GDM1 (cell line): Measurements from ENCODE around the gene EFCAB6.

Experiments used
- DNase-seq: peaks from one replicate; lab custom pipeline; 2025; lab: John Stamatoyannopoulos, UW

The EFCAB6 gene

DNA sequence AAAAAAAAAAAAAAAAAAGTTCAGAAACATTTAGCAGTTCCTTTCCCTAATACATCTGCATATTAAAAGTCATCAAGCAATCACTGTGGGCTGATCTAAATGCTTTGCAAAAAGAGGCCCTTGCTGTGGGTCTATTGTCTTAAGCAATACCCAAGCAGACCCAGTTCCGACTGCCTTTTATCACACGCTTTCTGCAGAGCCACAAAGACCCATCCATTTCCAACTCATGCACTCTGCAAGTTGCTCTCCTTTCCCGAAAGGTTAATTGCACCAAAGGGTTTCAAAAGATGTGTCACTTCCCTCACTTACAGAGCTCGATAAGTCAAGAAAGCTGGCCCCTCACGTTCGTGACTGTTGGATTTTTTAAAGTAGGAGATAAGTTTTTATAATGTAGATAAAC, 261.4 kb downstream of the EFCAB6 start:
- DNase-seq, result no peak

DNA sequence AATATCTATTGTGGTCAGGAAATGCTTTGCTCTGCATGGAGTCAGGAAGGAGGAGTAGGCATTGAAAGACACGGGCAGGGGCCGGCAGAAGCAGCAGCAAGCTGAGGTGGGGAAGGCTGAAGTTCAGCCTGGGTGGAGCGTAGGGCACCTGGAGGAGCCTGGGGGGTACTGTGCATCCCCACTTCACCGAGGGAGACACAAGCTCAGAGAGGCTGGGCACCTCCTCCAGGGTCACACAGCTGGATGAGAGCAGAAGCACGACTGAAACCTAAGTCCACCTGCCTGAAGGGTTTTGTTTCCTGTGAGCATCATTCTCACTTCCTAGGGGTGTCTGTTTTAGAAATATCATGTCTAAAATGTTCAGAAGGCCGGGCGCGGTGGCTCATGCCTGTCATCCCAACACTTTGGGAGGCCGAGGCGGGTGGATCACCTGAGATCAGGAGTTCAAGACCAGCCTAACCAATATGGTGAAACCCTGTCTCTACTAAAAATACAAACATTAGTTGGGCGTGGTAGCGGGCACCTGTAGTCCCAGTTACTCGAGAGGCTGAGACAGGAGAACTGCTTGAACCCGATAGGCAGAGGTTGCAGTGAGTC, 262.0 kb downstream of the EFCAB6 start:
- DNase-seq, result no peak

DNA sequence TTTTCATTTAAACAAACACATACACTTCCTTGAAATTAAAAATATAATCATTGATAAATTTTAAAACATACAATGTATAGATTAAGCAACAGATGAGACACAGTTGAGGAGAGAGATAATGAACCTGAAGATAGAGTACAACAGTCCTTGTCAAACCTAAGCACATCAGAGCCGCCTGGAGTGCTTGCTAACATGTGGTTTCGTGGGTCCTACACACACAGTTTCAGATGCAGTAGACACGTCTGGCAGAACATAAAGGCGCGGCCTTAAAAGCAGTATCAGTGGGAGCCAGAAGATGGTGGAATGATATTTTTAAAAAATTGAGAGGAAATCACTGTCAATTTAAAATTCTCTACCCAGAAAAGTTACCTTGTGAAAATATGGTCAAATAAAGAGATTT, 265.9 kb downstream of the EFCAB6 start:
- no peak for DNase-seq

DNA sequence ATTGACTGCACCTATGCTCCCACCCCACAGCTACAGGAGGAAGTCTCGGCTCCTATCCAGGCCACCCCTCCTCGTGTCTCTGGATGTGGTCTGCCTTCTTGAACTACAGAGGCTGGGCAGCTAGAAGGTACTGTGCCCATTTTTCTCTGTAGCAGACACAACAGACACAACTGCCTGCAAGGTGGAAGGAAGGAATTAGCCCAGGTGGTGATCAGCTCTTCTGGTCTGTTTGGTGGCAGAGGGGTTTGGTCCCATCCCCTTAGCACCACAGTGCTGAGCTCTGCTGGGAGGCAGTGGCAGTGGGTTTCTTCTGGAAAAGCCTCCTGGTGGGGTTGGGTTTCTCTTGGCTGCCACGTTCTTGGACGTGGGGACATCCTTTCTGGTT, 267.8 kb downstream of the EFCAB6 start:
- DNase-seq, result no peak

GRCh38 chr22:43543522-43544288, 268.4 kb downstream of the EFCAB6 start:
- no peak for DNase-seq

- DNase-seq, result no peak
Measured at GRCh38 chr22:43542681-43543521, 269.2 kb downstream of the EFCAB6 start.

- no peak for DNase-seq
Measured at GRCh38 chr22:43541462-43542407, 270.4 kb downstream of the EFCAB6 start.

- no peak for DNase-seq
Measured at GRCh38 chr22:43541022-43541421, 271.1 kb downstream of the EFCAB6 start.

DNA sequence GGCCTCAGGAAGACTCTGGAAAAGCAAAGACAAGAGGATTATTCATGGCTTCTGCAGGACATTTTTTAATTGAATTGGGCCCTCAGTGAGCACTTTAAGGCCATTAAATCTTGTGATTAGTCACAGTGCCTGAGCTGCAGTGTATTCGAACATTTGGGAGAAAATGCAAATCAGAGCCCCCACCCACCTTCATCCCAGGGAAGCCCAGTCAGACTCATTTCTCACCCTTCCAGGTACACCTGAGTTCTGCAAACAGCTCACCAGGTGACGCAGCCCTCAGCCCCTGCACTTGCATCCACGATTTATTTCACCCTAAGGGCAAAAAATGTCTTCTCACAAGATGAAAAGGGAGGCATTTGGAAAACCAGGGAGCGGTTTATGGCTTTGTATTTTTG, 271.6 kb downstream of the EFCAB6 start:
- DNase-seq, result no peak

GRCh38 chr22:43539572-43540528, 272.3 kb downstream of the EFCAB6 start:
- no peak for DNase-seq

DNA sequence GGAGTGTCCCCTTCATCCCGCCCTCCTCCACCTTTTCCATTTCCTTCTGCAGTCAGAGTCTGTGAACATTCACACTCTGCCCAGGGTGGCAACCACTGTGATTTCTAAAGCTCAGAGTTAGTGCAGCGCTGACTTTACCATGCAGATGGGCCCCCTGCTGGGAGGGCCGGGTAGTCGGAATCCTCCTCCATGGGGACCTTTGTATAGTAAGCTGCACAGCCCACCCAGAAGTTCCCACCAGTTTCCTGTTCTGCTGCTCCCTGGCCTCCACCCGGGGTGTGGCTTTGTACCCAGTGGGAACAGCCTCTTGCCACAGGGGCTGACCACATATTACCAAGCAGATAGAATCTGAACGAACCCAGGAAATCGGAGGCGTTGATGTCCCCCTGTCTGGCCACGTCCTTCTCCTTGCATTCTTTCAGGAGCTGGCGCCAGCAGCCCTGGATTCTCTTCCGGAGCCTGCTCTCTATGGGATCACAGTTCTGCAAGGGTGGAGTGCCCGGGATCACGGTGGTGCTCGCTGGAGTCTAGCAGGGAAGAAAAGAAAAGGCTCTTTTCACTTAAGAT, 275.0 kb downstream of the EFCAB6 start:
- no peak for DNase-seq

- DNase-seq, result no peak
Measured at GRCh38 chr22:43535741-43536140, 276.4 kb downstream of the EFCAB6 start.

DNA sequence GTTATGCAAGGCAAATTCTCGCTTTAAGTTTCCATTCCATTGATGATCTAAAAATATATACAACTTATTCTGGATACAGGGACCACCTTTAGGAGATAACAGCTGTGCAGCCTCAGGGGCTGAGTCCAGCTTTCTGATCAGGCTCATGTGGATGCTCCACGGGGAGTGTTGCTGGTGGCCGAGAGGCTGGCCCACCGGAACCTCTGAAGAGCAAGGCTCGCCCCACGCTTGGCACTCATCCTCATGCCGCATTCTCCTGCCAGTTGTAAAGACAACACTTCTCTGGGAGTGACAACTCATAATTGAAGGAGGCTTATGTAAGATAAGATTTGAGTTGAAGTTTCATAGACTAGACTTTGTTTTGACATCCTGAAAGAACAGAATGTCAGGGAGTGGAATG, 276.8 kb downstream of the EFCAB6 start:
- DNase-seq, result no peak

- DNase-seq, result no peak
Measured at GRCh38 chr22:43534916-43535315, 277.2 kb downstream of the EFCAB6 start.

GRCh38 chr22:43533656-43534428, 278.3 kb downstream of the EFCAB6 start:
- DNase-seq, result no peak

DNA sequence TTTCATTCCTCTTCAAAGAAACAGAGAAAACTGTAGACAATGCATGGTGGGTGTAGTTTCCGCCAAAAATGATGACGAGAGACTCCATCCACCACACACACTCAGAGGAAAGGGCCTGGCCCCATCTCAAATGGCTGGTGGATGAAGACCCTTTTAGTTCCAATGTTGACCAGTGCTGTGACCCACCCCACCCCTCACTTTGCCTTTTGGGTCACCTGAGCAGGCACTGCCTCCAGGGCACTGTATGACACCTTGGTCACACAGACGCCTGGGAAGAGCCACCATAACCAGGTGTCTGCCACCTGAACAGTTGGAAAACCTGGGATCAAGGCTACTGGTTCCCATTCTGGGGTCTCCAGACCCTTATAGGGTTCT, 279.0 kb downstream of the EFCAB6 start:
- DNase-seq, result no peak

DNA sequence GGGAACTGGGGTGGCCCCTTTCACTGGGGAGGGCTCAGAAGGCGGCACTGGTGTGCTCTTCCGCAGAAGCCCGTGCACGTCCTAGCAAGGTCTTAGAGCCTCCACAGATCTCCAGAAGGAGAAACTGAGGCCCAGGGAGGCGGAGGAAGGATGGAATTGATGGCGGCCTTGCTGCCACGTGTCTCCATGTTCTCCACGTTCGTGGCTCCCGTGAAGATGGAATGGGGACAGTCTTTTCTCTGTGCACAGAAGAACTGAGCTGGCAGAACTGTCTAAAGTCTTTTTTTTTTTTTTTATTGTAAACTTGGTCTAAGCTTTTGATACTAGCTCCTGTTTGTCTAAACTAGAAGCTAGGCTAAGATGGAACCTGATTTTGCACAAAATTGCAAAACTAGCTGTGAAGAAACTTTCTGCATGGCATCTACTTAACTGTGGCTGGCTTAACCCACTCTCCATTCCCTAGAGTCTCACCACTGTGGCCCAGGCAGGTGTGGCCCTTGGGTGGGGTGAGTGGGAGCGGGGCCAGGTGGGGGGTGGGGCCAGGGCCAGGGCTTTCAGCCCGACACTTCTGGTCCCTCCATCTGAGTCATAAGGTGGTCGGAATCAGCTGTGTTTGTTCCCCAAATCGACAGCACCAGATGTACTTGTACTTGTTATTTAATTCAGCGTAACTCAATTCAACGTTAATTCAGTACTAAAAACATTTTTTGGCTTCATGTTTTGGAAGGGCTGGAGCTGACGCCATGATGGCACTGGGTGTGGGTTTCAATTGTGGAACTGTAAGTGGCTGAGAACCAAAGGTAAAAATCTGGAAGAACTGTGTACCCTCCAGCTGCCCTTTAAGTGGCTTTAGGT, 279.6 kb downstream of the EFCAB6 start:
- DNase-seq, result no peak

GRCh38 chr22:43531651-43532050, 280.5 kb downstream of the EFCAB6 start:
- DNase-seq, result no peak
